ENCODE results near the gene MYO7B. TPM values are rescaled to one million over a fixed set of nuclear protein-coding genes. Genes with fewer than 3 reads are reported as not detected.

The MYO7B gene
- total and polyA plus RNA-seq, 9 of the 15 experiments (the other 6 are each of a cell fraction or from before 2014, with no cell fraction given), result 0.08 TPM; not detected in 8

GRCh38 chr2:127683056-127683455 is 147.6 kb downstream of the MYO7B start:
- Histone ChIP-seq H2AFZ (ENCODE audit: low read depth, low read length) (no peak overlapping the region), H3K4me2 (ENCODE audit: insufficient read depth, low read length) (no peak overlapping the region), H3K27ac (ENCODE audit: extremely low read depth, low read depth, low read length) (no peak overlapping the region), H3K9ac (ENCODE audit: insufficient read depth in 1 of 2, low read depth in 2 of 2, low read length in 2 of 2) (no peak overlapping the region), H3K79me2 (ENCODE audit: control insufficient read depth, insufficient read depth, low read length) (no peaks in the 10 kb centered on the region), H3K4me3 (no peak overlapping the region), H3K4me1 (replicated peaks in 1 of 2; ENCODE audit: control insufficient read depth in 2 of 2, insufficient read depth in 2 of 2, low read length in 2 of 2) (peaks cover 0 to 11% of the 10 kb centered on the region in 2 experiments; a peak in 3 of 5 replicates), H3K36me3 (ENCODE audit: control insufficient read depth, insufficient read depth, low read length) (no peaks in the 10 kb centered on the region), H3K9me1 (ENCODE audit: control insufficient read depth, insufficient read depth, low read length) (no peaks in the 10 kb centered on the region), H3K27me3 (ENCODE audit: control insufficient read depth in 2 of 2, insufficient read depth in 2 of 2, low read length in 2 of 2) (peaks cover 24 to 52% of the 10 kb centered on the region in 2 experiments), H4K20me1 (replicated peaks; ENCODE audit: control insufficient read depth, insufficient read depth, low read length) (peaks cover 6% of the 10 kb centered on the region; the same call in 1 of the 2 replicates), H3K9me3 (replicated peaks; ENCODE audit: control insufficient read depth, insufficient read depth, low read depth, low read length) (no peaks in the 10 kb centered on the region)
- CTCF ChIA-PET (ENCODE audit: low intra/inter-chr PET ratio), result no interaction called here
- BruUV-seq (replicated peaks), result no TSS peak
- intact Hi-C loops (cut with micrococcal nuclease), result no loop called here
- DNase-seq (ENCODE audit: extremely low read depth in 1 of 4, low spot score in 3 of 4) (no peak), FAIRE-seq (no peak), ATAC-seq (no peak)
- POLR2A ChIA-PET, result interaction anchor here (0.6 kb wide), 2 partner anchors 33 to 132 kb away, joined by 4 read pairs; no protein-coding TSS in a partner anchor
- in situ Hi-C loops (cut with MboI), result no loop called here
- TF ChIP-seq ZNF311 (CRISPR knock-in tag; IDR thresholded peaks at IDR 0.05) (no peak), SNIP1 (IDR thresholded peaks at IDR 0.05; ENCODE audit: low read depth) (no peak), IRF1 (CRISPR knock-in tag; IDR thresholded peaks at IDR 0.05; ENCODE audit: borderline replicate concordance) (no peak), EP400 (IDR thresholded peaks at IDR 0.05) (no peak), SMC3 (conservative IDR thresholded peaks at IDR 0.05; ENCODE audit: insufficient read depth, low read depth, low read length) (no peak), TSC22D4 (tag; IDR thresholded peaks at IDR 0.05) (no peak), SRSF7 (optimal IDR thresholded peaks at IDR 0.05; ENCODE audit: low read depth, low read length) (no peak), MECOM (CRISPR knock-in tag; IDR thresholded peaks at IDR 0.05) (no peak), ZNF668 (CRISPR knock-in tag; IDR thresholded peaks at IDR 0.05) (no peak)
- TF ChIP-seq, protein P1, sequence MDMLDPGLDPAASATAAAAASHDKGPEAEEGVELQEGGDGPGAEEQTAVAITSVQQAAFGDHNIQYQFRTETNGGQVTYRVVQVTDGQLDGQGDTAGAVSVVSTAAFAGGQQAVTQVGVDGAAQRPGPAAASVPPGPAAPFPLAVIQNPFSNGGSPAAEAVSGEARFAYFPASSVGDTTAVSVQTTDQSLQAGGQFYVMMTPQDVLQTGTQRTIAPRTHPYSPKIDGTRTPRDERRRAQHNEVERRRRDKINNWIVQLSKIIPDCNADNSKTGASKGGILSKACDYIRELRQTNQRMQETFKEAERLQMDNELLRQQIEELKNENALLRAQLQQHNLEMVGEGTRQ (CRISPR knock-in tag; IDR thresholded peaks at IDR 0.05), result no peak
- TF ChIP-seq, protein P2, sequence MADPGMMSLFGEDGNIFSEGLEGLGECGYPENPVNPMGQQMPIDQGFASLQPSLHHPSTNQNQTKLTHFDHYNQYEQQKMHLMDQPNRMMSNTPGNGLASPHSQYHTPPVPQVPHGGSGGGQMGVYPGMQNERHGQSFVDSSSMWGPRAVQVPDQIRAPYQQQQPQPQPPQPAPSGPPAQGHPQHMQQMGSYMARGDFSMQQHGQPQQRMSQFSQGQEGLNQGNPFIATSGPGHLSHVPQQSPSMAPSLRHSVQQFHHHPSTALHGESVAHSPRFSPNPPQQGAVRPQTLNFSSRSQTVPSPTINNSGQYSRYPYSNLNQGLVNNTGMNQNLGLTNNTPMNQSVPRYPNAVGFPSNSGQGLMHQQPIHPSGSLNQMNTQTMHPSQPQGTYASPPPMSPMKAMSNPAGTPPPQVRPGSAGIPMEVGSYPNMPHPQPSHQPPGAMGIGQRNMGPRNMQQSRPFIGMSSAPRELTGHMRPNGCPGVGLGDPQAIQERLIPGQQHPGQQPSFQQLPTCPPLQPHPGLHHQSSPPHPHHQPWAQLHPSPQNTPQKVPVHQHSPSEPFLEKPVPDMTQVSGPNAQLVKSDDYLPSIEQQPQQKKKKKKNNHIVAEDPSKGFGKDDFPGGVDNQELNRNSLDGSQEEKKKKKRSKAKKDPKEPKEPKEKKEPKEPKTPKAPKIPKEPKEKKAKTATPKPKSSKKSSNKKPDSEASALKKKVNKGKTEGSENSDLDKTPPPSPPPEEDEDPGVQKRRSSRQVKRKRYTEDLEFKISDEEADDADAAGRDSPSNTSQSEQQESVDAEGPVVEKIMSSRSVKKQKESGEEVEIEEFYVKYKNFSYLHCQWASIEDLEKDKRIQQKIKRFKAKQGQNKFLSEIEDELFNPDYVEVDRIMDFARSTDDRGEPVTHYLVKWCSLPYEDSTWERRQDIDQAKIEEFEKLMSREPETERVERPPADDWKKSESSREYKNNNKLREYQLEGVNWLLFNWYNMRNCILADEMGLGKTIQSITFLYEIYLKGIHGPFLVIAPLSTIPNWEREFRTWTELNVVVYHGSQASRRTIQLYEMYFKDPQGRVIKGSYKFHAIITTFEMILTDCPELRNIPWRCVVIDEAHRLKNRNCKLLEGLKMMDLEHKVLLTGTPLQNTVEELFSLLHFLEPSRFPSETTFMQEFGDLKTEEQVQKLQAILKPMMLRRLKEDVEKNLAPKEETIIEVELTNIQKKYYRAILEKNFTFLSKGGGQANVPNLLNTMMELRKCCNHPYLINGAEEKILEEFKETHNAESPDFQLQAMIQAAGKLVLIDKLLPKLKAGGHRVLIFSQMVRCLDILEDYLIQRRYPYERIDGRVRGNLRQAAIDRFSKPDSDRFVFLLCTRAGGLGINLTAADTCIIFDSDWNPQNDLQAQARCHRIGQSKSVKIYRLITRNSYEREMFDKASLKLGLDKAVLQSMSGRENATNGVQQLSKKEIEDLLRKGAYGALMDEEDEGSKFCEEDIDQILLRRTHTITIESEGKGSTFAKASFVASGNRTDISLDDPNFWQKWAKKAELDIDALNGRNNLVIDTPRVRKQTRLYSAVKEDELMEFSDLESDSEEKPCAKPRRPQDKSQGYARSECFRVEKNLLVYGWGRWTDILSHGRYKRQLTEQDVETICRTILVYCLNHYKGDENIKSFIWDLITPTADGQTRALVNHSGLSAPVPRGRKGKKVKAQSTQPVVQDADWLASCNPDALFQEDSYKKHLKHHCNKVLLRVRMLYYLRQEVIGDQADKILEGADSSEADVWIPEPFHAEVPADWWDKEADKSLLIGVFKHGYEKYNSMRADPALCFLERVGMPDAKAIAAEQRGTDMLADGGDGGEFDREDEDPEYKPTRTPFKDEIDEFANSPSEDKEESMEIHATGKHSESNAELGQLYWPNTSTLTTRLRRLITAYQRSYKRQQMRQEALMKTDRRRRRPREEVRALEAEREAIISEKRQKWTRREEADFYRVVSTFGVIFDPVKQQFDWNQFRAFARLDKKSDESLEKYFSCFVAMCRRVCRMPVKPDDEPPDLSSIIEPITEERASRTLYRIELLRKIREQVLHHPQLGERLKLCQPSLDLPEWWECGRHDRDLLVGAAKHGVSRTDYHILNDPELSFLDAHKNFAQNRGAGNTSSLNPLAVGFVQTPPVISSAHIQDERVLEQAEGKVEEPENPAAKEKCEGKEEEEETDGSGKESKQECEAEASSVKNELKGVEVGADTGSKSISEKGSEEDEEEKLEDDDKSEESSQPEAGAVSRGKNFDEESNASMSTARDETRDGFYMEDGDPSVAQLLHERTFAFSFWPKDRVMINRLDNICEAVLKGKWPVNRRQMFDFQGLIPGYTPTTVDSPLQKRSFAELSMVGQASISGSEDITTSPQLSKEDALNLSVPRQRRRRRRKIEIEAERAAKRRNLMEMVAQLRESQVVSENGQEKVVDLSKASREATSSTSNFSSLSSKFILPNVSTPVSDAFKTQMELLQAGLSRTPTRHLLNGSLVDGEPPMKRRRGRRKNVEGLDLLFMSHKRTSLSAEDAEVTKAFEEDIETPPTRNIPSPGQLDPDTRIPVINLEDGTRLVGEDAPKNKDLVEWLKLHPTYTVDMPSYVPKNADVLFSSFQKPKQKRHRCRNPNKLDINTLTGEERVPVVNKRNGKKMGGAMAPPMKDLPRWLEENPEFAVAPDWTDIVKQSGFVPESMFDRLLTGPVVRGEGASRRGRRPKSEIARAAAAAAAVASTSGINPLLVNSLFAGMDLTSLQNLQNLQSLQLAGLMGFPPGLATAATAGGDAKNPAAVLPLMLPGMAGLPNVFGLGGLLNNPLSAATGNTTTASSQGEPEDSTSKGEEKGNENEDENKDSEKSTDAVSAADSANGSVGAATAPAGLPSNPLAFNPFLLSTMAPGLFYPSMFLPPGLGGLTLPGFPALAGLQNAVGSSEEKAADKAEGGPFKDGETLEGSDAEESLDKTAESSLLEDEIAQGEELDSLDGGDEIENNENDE (IDR thresholded peaks at IDR 0.05; ENCODE audit: low read depth, low read length), result no peak

Measured in K562 (cell line).